Memory B cell (primary cell): ENCODE measurements around the gene GPRC5C.

Source experiments
- ATAC-seq: fragments of 150-1000 bp; cut with Tn5 transposase; 2 replicates; pipeline ENCODE4 v1.10.0; 2021; ENCODE audit warnings: low read depth, mild to moderate bottlenecking, moderate library complexity
- DNase-seq, 2 donors: peaks; one replicate each; pipeline ENCODE4 v3.0.0; 2022; ENCODE audit warnings: low spot score in 2 of 2
- H3K27ac Mint-ChIP-seq: one replicate; pipeline ENCODE4 v1.8.0; 2022; ENCODE audit warnings: mild to moderate bottlenecking, moderate library complexity, mixed read lengths
- H3K27me3 Mint-ChIP-seq: one replicate; pipeline ENCODE4 v1.8.0; 2022; ENCODE audit warnings: mixed read lengths
- H3K36me3 Mint-ChIP-seq: one replicate; pipeline ENCODE4 v1.8.0; 2022; ENCODE audit warnings: mild to moderate bottlenecking, mixed read lengths
- H3K4me1 Mint-ChIP-seq: one replicate; pipeline ENCODE4 v1.8.0; 2022; ENCODE audit warnings: mixed read lengths
- H3K4me3 Mint-ChIP-seq: one replicate; pipeline ENCODE4 v1.8.0; 2022; ENCODE audit warnings: mild to moderate bottlenecking, moderate library complexity, mixed read lengths
- H3K9me3 Mint-ChIP-seq: one replicate; pipeline ENCODE4 v1.8.0; 2022; ENCODE audit warnings: mixed read lengths

GPRC5C gene

DNA sequence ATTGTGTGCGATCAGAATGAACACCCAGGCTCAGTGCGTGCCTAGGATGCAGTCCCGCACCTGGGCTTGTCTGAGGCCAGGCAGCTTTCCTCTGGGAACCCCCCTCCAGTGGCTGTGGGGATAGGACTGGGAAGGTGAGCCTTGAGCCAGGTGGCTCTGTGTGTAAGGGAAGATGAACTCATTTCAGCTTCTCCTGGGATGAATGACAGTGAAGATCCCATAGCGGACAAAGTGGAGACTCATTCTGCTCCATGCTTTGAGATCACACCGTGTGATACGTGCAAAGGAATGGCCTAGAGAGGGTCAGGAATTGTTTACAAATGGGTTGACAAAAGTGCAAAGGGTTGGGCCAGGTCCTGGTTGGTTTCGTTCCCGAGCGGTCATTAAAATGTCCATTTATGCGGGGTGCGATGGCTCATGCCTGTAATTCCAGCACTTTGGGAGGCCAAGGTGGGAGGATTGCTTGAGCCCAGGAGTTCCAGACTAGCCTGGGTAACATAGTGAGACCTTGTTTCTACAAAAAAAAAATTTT, 15.8 kb downstream of the GPRC5C start:
- Mint-ChIP-seq H3K4me1 (peaks cover 3% of the 10 kb centered on the region), H3K27ac (no peak overlapping the region), H3K27me3 (peaks cover 13% of the 10 kb centered on the region), H3K9me3 (no peaks in the 10 kb centered on the region), H3K4me3 (no peak overlapping the region), H3K36me3 (no peaks in the 10 kb centered on the region)
- DNase-seq (no peak), ATAC-seq (no peak)

DNA sequence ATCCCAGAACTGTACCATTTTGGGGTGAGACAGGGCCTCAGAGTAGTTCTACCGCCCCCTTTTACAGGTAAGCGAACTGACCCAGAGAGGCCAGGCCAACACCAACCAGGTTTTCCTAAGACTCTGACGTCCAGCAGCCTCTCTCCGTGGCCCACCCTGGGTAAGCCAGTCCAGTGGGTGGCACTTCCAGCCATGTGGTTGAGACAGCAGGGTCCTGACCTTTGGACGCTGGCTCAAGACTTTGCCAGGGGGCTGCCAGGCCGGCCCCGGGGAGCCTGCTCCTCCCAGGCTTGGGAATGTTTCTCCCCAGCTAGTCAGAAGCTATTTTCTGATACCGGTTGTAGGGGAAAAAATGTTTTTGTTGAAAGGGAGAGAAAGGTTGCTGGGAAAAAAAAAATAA, 16.9 kb downstream of the GPRC5C start:
- H3K4me3 Mint-ChIP-seq: no peak overlapping the region
- H3K36me3 Mint-ChIP-seq: no peaks in the 10 kb centered on the region
- ATAC-seq (no peak), DNase-seq (no peak)
- H3K4me1 Mint-ChIP-seq: peaks cover 2% of the 10 kb centered on the region
- no peak overlapping the region for H3K27ac Mint-ChIP-seq
- no peaks in the 10 kb centered on the region for H3K9me3 Mint-ChIP-seq
- peaks cover 15% of the 10 kb centered on the region for H3K27me3 Mint-ChIP-seq

DNA sequence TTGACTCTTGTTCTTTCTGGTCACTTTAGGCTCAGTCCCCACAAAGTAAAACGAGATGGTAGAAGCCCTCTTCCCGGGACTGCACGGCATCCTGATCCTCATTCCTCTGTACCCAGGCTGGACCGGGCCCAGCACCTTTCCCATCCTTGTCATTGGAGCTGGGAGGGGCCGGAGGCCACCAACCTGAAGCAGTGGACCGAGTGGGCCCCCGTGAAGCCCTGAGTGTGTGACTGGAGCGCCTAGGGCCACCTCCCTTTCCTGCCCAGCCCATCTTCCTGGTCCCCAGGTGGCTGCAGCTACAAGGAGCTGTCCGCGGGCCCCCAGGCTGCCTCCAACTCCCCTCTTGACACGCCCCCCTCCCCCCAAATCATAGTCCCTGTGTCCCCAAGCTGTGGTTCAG, 17.4 kb downstream of the GPRC5C start:
- ATAC-seq: no peak
- no peaks in the 10 kb centered on the region for H3K9me3 Mint-ChIP-seq
- H3K27ac Mint-ChIP-seq: no peak overlapping the region
- no peaks in the 10 kb centered on the region for H3K36me3 Mint-ChIP-seq
- H3K27me3 Mint-ChIP-seq: peaks cover 13% of the 10 kb centered on the region
- DNase-seq: no peak
- no peaks in the 10 kb centered on the region for H3K4me1 Mint-ChIP-seq
- no peak overlapping the region for H3K4me3 Mint-ChIP-seq

DNA sequence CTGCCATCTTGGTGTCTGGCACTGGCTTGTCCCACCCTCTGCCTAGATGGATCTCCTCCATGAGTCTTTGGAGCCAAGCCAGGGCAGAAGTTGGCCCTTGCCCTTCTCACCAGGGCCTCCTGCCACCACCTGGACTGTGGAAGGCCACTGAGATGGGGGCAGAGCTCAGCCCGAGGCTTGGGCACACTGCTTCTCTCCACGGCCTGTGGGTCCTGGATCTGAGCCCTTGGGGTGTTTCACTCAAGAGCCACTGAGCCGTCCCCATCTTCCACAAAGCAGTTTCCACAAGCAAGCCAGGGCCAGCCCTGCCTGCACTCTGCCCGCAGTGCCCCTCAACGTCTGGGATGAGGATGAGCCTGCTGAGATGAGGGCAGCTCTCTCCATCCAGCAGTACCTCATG, 17.9 kb downstream of the GPRC5C start:
- Mint-ChIP-seq H3K9me3 (no peaks in the 10 kb centered on the region), H3K27ac (no peak overlapping the region), H3K4me1 (peaks cover 2% of the 10 kb centered on the region), H3K4me3 (no peak overlapping the region), H3K27me3 (peaks cover 13% of the 10 kb centered on the region), H3K36me3 (no peaks in the 10 kb centered on the region)
- ATAC-seq (no peak), DNase-seq (no peak)

DNA sequence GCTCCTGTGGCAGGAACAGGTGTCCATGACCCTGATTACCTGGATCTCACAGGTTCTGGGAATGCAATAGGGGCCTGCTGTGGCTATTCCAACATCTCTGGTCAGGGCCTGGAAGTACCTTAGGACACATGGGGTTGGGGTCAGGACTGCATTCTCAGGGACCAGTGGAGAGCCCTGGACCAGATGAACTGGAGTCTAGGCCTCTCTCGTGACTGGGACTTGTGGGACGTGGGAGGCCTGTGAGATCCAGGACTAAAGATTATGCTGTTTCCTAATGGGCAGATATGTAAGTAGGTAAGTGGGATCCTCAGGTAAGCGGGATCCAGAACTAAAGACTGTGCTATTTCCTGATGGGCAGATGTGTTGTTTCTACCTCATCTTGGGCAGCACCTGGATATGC, 18.3 kb downstream of the GPRC5C start:
- Mint-ChIP-seq H3K4me3 (no peak overlapping the region), H3K36me3 (no peaks in the 10 kb centered on the region), H3K4me1 (peaks cover 5% of the 10 kb centered on the region), H3K27me3 (peaks cover 13% of the 10 kb centered on the region), H3K9me3 (no peaks in the 10 kb centered on the region), H3K27ac (no peak overlapping the region)
- DNase-seq (no peak), ATAC-seq (no peak)

DNA sequence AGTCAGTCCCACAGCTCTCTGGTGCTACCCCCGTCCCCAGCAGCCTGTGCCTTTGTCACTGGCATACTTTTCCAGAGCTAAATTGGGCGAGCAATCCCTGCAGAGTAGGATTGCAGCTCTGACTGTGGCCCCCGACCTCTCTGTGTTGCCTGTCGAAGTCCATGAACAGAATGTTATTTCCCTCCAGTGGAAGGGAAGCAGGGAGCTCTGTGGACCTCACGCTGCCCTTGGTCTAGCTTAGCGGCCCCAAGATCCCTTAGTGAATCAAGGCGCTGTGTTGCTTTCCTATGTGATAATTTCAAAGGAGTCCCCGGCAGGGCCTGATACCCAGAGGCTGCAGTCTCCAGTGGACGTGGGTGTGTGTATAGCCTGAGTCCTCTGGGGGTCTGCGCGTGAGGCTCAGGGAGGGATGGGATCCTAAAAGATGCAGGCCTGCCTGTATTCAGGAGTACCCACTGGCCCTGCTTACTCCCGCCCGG, 19.1 kb downstream of the GPRC5C start:
- peaks cover 6% of the 10 kb centered on the region for H3K4me1 Mint-ChIP-seq
- ATAC-seq: no peak
- H3K9me3 Mint-ChIP-seq: no peaks in the 10 kb centered on the region
- no peak for DNase-seq
- peaks cover 12% of the 10 kb centered on the region for H3K27me3 Mint-ChIP-seq
- no peak overlapping the region for H3K4me3 Mint-ChIP-seq
- H3K27ac Mint-ChIP-seq: no peak overlapping the region
- no peaks in the 10 kb centered on the region for H3K36me3 Mint-ChIP-seq

DNA sequence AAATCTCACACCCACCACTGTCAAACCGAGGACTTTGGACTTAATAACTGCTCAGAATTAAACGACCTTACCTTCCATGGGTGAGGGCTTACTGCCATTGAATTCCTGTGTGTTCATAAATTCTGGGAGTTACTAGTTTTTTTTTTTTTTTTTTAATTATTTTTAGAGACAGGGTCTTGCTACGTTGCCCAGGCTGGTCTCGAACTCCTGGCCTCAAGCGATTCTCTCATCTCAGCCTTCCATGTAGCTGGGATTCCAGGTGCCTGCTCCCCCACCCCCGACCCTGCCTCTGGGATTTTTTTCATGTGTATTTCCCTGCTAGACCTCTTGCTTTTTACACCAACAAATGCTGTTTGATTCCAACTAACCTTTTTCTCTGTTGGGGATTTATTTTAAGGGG, 19.7 kb downstream of the GPRC5C start:
- H3K4me1 Mint-ChIP-seq: peaks cover 8% of the 10 kb centered on the region
- H3K27me3 Mint-ChIP-seq: peaks cover 12% of the 10 kb centered on the region
- ATAC-seq: no peak
- H3K4me3 Mint-ChIP-seq: no peak overlapping the region
- no peaks in the 10 kb centered on the region for H3K9me3 Mint-ChIP-seq
- H3K27ac Mint-ChIP-seq: no peak overlapping the region
- no peaks in the 10 kb centered on the region for H3K36me3 Mint-ChIP-seq
- no peak for DNase-seq

DNA sequence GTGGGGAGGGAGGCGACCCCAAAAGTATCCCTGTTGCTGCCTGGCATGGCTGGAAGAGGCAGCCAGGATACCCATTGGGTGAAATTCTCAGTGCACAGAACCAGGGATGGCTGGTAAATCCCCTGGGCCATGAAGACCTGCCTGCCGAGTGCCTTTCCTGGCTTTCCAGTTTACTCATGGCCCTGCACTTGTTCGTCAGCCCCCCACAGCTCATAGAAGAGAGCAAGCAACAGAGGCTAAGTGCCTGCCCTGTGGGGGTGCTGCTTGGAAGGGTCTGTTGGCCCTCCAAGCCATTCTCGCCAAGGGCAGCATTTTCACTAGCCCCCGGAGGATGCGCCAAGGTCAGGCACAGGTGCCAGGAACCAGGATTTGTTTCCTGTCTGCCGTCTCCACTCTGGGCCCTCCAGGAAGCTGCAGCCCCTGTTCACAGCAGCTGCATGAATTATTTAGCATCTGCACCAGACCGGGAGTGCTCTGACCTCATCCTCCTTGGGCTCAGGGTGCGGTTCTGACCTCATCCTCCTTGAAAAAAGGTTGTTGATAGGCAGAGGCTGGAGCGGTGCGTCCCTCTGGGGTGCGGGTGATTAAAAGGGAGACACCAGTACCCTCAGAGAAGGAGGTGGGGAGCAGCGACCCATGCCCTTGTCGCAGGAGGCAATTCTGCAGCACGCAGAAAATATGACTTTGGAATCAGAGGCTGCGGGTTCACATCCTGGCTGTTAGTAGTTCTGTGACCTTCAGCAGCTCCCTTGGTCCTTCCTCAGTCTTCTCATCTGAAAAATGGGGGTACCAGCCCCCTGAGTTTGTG, 20.3 kb downstream of the GPRC5C start:
- no peaks in the 10 kb centered on the region for H3K9me3 Mint-ChIP-seq
- DNase-seq (no peak), ATAC-seq (no peak)
- H3K4me3 Mint-ChIP-seq: no peak overlapping the region
- no peak overlapping the region for H3K27ac Mint-ChIP-seq
- peaks cover 11% of the 10 kb centered on the region for H3K4me1 Mint-ChIP-seq
- H3K36me3 Mint-ChIP-seq: no peaks in the 10 kb centered on the region
- H3K27me3 Mint-ChIP-seq: peaks cover 13% of the 10 kb centered on the region

DNA sequence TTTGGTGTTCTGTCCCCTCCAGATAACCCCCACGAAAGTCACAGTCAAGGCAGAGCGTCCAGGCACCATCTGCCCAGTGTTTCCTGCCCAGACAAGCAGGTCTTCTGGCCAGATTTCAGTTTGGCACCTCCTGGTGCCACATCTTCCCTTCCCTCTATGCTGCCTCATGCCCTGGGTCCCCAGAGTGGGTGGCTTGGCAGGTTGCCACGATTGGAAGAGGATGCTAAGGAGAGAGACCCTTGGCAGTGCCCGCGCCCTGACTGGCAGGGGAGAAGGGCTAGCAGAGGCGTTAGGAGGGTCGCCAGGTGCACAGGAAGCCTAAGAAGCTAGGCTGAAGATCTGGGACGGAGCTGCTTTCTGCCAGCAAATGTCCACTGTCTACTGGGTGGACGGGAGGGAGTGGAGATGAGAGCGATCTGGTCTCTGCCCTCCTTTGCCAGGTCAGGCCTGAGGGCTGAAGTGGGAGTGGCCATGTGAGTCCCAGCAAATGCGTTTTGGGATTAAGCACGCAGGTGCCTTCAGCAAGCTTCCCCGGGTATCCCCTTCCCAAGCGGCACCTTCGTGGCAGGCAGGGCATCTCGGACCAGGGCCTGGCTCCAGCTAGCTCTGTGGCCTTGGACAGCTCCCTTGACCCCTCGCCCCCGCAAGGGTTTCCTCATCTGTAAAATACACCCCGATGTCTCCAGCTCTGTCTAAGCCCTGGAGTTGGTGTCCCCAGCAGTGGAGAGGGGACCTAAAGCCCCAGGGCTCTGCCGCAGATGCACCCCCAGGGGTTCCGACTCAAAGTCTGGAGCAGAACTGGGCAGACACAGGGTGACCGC, 21.2 kb downstream of the GPRC5C start:
- Mint-ChIP-seq H3K27ac (no peak overlapping the region), H3K9me3 (no peaks in the 10 kb centered on the region), H3K4me1 (peaks cover 16% of the 10 kb centered on the region), H3K4me3 (peak overlapping the region; percentile 43), H3K36me3 (no peaks in the 10 kb centered on the region), H3K27me3 (peaks cover 11% of the 10 kb centered on the region)
- ATAC-seq (no peak), DNase-seq (no peak)

DNA sequence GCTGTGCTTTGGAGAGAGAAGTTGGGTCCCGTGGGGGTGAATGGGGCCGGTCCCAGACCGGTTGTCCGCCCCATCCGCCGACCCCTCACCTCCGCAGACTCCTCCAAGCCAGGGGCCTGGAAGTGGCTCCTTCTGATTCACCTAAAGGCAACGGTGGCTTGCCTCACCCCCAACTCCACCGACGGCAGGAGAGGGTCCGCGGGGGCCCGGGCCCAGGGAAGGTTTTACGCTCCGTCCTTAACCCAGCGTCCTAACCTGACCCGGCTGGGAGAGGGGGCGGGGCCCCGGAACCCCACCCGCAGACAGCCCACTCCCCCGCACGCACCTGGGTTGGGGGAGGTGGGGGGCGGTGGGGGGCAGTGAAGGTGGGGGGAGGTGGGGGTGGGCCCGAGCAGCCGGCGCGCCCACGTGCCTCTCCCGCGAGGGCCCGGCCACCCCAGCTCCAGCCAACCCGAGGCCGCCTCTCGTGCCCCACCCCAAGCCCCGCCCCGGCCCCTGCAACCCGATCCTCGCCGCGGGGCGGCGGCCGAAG, 21.8 kb downstream of the GPRC5C start:
- peaks cover 16% of the 10 kb centered on the region for H3K4me1 Mint-ChIP-seq
- ATAC-seq (peak; percentile 85), DNase-seq (no peak)
- H3K27me3 Mint-ChIP-seq: peaks cover 11% of the 10 kb centered on the region
- no peak overlapping the region for H3K4me3 Mint-ChIP-seq
- H3K36me3 Mint-ChIP-seq: no peaks in the 10 kb centered on the region
- no peaks in the 10 kb centered on the region for H3K9me3 Mint-ChIP-seq
- H3K27ac Mint-ChIP-seq: no peak overlapping the region

DNA sequence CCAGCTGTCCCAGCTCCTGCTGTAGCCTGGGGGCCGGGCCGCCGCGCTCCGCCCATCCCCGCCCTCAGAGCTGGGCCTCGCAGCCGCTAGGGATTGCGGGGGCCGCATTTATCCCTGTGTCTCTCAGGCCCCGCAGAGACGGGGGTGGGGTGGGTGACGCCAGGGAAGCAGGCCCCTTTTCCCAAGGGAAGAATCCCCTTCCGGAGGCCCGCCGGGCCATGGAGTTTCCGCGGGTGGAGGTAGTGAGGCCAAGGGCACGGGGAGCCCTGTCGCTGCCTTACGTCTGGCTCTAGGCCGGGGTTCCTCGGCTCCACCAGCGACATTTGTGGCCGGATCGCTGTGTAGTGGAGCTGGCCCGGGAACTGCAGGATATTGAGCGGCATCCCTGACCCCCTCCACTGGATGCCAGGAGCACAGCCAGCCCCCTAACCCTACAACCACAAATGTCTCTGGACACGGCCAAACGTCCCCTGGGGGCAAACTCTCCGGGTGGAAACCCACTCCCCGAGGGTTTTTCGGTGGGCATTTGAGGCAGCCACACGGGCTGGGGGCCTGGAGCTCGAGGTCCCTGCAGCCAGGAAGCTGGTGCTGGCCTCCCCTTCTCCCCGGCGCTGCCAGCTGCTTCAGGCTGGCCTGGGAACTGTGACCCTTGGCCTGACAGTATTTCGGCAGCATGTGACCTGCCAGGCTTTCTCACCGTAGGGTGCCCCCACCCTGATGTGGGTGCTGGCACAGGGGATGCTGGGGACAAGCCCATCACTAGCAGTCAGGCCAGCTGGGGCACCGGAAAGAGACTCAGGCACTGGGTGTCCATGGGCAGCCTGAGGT, 22.5 kb downstream of the GPRC5C start:
- DNase-seq (peak in 1 of 2 donors; percentile 52), ATAC-seq (peak; percentile 11)
- Mint-ChIP-seq H3K9me3 (no peaks in the 10 kb centered on the region), H3K4me1 (peaks cover 16% of the 10 kb centered on the region), H3K27me3 (peaks cover 11% of the 10 kb centered on the region), H3K27ac (no peak overlapping the region), H3K36me3 (no peaks in the 10 kb centered on the region), H3K4me3 (peak overlapping the region; percentile 72)

DNA sequence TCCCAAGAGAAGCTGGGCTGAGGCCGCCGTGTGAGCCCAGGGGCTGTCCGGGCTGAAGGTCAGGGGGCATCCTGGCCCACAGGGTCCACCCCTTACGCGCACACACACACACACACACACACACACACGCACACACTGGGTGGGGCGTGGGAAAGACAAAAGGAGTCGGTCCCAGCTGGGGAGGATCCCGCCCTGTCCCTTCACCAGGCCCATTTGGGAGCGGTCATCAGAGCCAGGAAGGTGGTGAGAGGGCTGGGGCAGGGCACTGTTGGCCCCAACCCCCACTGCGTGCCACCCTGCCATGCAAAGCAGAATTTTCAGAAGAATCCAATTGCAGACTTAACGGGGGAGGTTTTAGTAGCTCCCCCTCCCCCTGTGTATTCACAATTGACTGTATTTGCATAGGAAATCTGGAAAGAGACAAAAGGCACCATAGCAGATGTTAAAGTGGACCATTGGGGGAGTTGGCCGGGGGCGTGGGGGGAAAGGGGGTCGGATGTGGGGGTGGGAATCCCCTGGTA, 23.2 kb downstream of the GPRC5C start:
- peak overlapping the region; percentile 51 for H3K4me3 Mint-ChIP-seq
- ATAC-seq (peak; percentile 40), DNase-seq (no peak)
- peaks cover 8% of the 10 kb centered on the region for H3K27me3 Mint-ChIP-seq
- H3K9me3 Mint-ChIP-seq: no peaks in the 10 kb centered on the region
- H3K36me3 Mint-ChIP-seq: no peaks in the 10 kb centered on the region
- H3K27ac Mint-ChIP-seq: no peak overlapping the region
- peaks cover 16% of the 10 kb centered on the region for H3K4me1 Mint-ChIP-seq

DNA sequence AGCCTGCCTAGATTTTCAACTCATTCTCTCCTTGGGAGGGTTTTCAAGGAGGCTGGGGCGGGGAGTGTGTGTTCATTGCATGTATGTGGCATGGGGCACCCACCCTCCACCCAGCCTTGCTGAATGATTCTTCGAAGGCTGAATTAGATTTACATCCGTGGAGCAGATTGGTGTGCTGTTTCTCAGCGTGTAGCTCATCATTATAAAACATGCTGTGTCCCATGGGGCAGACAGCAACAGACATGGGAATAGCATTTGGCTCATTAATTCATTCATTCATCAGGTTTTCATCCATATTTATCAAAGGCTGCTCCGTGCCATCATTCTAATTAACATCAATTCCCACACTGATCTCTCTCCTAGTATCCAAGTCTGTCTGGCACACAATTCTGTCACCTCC, 23.9 kb downstream of the GPRC5C start:
- H3K27me3 Mint-ChIP-seq: peaks cover 8% of the 10 kb centered on the region
- peak overlapping the region; percentile 2 for H3K4me3 Mint-ChIP-seq
- H3K4me1 Mint-ChIP-seq: peaks cover 16% of the 10 kb centered on the region
- ATAC-seq (no peak), DNase-seq (no peak)
- no peaks in the 10 kb centered on the region for H3K36me3 Mint-ChIP-seq
- H3K9me3 Mint-ChIP-seq: no peaks in the 10 kb centered on the region
- H3K27ac Mint-ChIP-seq: no peak overlapping the region
